Measurements from ENCODE around the gene SETD2. TPM values are rescaled to one million over a fixed set of nuclear protein-coding genes. Genes with fewer than 3 reads are reported as not detected.

The SETD2 gene
- polyA plus RNA-seq, 1 of the 3 experiments (the other 2 are of a cell fraction), result 12.1 TPM

GRCh38 chr3:47036145-47036544 lies 127.8 kb downstream of the SETD2 start:
- no peak for TF ChIP-seq RFX5 (IDR thresholded peaks at IDR 0.05; ENCODE audit: low read length)
- no peak for TF ChIP-seq USF1 (IDR thresholded peaks at IDR 0.05; ENCODE audit: borderline replicate concordance, low read depth)
- no peak for TF ChIP-seq GATA2 (CRISPR knock-in tag; IDR thresholded peaks at IDR 0.05)
- no peak for TF ChIP-seq USF2 (IDR thresholded peaks at IDR 0.05; ENCODE audit: borderline replicate concordance, low read depth, low read length)
- H3K4me2 ChIP-seq, result no peak overlapping the region
- no peaks in the 10 kb centered on the region; the same call in 1 of the 2 replicates for H4K20me1 ChIP-seq (ENCODE audit: insufficient read depth)
- DNase-seq, result no peak
- no peaks in the 10 kb centered on the region for H3K27me3 ChIP-seq (ENCODE audit: insufficient read depth)
- ChIA-PET CTCF (interaction anchor here (0.6 to 1.0 kb wide), 2 partner anchors 113 to 288 kb away, joined by 3 to 5 read pairs; no protein-coding TSS in a partner anchor), POLR2A (interaction anchor here (0.6 kb wide), 1 partner anchor 11 kb away, joined by 3 read pairs; no protein-coding TSS in a partner anchor)
- H3K9me2 ChIP-seq, result no peaks in the 10 kb centered on the region
- H3K9me3 ChIP-seq, result no peaks in the 10 kb centered on the region
- 85% methylated on average over 3 of the region's 3 CpGs for WGBS (ENCODE audit: low lambda C conversion rate)
- H3K4me3 ChIP-seq (ENCODE audit: low read depth in 2 of 2, low read length in 1 of 2), result no peak overlapping the region
- no peak overlapping the region for H2AFZ ChIP-seq (ENCODE audit: low read depth)
- peaks cover 29% of the 10 kb centered on the region for H3F3A ChIP-seq (replicated peaks; ENCODE audit: insufficient read depth)
- H3K4me1 ChIP-seq (ENCODE audit: control insufficient read depth in 1 of 2, insufficient read depth in 2 of 2, low read depth in 1 of 2, low read length in 1 of 2), result no peaks in the 10 kb centered on the region
- peaks cover 26% of the 10 kb centered on the region; the same call in 1 of the 2 replicates for H3K79me2 ChIP-seq (ENCODE audit: insufficient read depth)
- H3K36me3 ChIP-seq (replicated peaks in 1 of 2; ENCODE audit: control insufficient read depth in 1 of 2, insufficient read depth in 2 of 2, low read length in 1 of 2), result peaks cover 44 to 74% of the 10 kb centered on the region in 2 experiments
- no peak overlapping the region for H3K27ac ChIP-seq (ENCODE audit: low read depth in 2 of 2, low read length in 1 of 2)
- H3K9ac ChIP-seq, result no peak overlapping the region

DNA sequence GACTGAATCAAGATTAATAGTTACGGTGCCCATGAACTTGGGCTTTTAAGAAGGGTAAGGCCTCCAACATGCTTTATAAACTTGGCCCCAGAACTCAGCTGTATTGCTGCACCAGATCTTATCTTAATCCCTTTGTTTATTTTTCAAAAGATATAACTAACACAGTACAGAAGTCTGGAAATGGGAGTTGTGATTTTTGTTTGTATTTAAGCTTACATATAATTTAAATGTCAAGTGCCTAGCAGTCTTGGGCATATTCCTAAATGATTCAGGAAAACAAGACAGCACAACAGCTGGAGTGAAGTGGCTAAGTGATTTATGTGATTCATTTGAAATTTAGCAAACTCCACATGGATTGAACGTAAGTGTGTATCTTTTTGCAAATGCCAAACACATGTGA lies 128.3 kb downstream of the SETD2 start:
- ChIA-PET POLR2A (interaction anchor here (0.6 kb wide), 1 partner anchor 11 kb away, joined by 3 read pairs; no protein-coding TSS in a partner anchor), CTCF (interaction anchor here (0.6 to 1.0 kb wide), 2 partner anchors 112 to 288 kb away, joined by 3 to 5 read pairs; no protein-coding TSS in a partner anchor)
- H3F3A ChIP-seq (replicated peaks; ENCODE audit: insufficient read depth), result peaks cover 29% of the 10 kb centered on the region
- no peaks in the 10 kb centered on the region; the same call in 1 of the 2 replicates for H4K20me1 ChIP-seq (ENCODE audit: insufficient read depth)
- TF ChIP-seq TCF12 (IDR thresholded peaks at IDR 0.05) (no peak), FOXJ3 (CRISPR knock-in tag; IDR thresholded peaks at IDR 0.05) (no peak), REST (IDR thresholded peaks at IDR 0.05; ENCODE audit: low read depth, low read length) (no peak), MXI1 (IDR thresholded peaks at IDR 0.05; ENCODE audit: low read depth, low read length) (no peak), TEAD4 (IDR thresholded peaks at IDR 0.05; ENCODE audit: borderline replicate concordance, insufficient read depth) (no peak), RAD21 (IDR thresholded peaks at IDR 0.05; ENCODE audit: low read length) (no peak), GABPA (IDR thresholded peaks at IDR 0.05; ENCODE audit: low read depth) (no peak), ZBTB33 (IDR thresholded peaks at IDR 0.05; ENCODE audit: borderline replicate concordance, low read depth) (no peak), POLR2AphosphoS5 (IDR thresholded peaks at IDR 0.05; ENCODE audit: low read depth, low read length) (no peak), SIN3A (IDR thresholded peaks at IDR 0.05; ENCODE audit: borderline replicate concordance, low read depth, low read length) (no peak)
- no peaks in the 10 kb centered on the region for H3K9me2 ChIP-seq
- no peak for DNase-seq
- H3K36me3 ChIP-seq (replicated peaks in 1 of 2; ENCODE audit: control insufficient read depth in 1 of 2, insufficient read depth in 2 of 2, low read length in 1 of 2), result peaks cover 39 to 69% of the 10 kb centered on the region in 2 experiments
- no peak overlapping the region for H3K9ac ChIP-seq
- H2AFZ ChIP-seq (ENCODE audit: low read depth), result no peak overlapping the region
- no peaks in the 10 kb centered on the region for H3K27me3 ChIP-seq (ENCODE audit: insufficient read depth)
- no peaks in the 10 kb centered on the region for H3K9me3 ChIP-seq
- H3K79me2 ChIP-seq (ENCODE audit: insufficient read depth), result peaks cover 26% of the 10 kb centered on the region; the same call in 1 of the 2 replicates
- no peaks in the 10 kb centered on the region for H3K4me1 ChIP-seq (ENCODE audit: control insufficient read depth in 1 of 2, insufficient read depth in 2 of 2, low read depth in 1 of 2, low read length in 1 of 2)
- WGBS (ENCODE audit: low lambda C conversion rate), result 79% methylated on average over 2 of the region's 2 CpGs
- H3K27ac ChIP-seq (ENCODE audit: low read depth in 2 of 2, low read length in 1 of 2), result no peak overlapping the region; a peak in 1 of 4 replicates
- no peak overlapping the region for H3K4me2 ChIP-seq
- H3K4me3 ChIP-seq (ENCODE audit: low read depth in 2 of 2, low read length in 1 of 2), result no peak overlapping the region
